T-helper 17 cell (primary cell): ENCODE results near the gene CAMK1D. TPM values are rescaled to one million over a fixed set of nuclear protein-coding genes. Genes with fewer than 3 reads are reported as not detected.
A peak's percentile ranks its signal among the peaks of the same experiment; 100 is the strongest.

Experiments
- ATAC-seq: fragments of 150-1000 bp; cut with Tn5 transposase; 2 replicates; pipeline ENCODE4 v1.10.0; 2021; ENCODE audit warnings: mild to moderate bottlenecking, moderate library complexity
- DNase-seq, 3 donors: peaks; one replicate each; pipeline versions ENCODE4 v3.0.0 to v3.0.0-alpha.2; 2020 to 2021
- H3K9me3 ChIP-seq: one replicate; pipeline ENCODE4 v1.7.0; 2013; ENCODE audit warnings: low read length, mild to moderate bottlenecking; ENCODE audit not compliant: control insufficient read depth, poor library complexity, severe bottlenecking
- H3K27ac Mint-ChIP-seq: one replicate; pipeline ENCODE4 v1.8.0; 2022; ENCODE audit warnings: mild to moderate bottlenecking, moderate library complexity, mixed read lengths
- H3K27me3 Mint-ChIP-seq: one replicate; pipeline ENCODE4 v1.8.0; 2022; ENCODE audit warnings: mixed read lengths
- H3K36me3 Mint-ChIP-seq: one replicate; pipeline ENCODE4 v1.8.0; 2022; ENCODE audit warnings: low read depth, mixed read lengths
- H3K4me1 Mint-ChIP-seq: one replicate; pipeline ENCODE4 v1.8.0; 2022; ENCODE audit warnings: mild to moderate bottlenecking, mixed read lengths
- H3K4me3 Mint-ChIP-seq: one replicate; pipeline ENCODE4 v1.8.0; 2022; ENCODE audit warnings: mild to moderate bottlenecking, moderate library complexity, mixed read lengths
- total RNA-seq, 4 donors: library from RNA in 2 of 4; stranded (reverse) in 2 of 4; gene quantifications; one replicate each; pipeline ENCODE4 v1.2.3 and lab custom pipeline; 2022 to 2026

The CAMK1D gene
- total RNA-seq, 2 donors from 2014 or later, result 31.1 to 47.3 TPM

DNA sequence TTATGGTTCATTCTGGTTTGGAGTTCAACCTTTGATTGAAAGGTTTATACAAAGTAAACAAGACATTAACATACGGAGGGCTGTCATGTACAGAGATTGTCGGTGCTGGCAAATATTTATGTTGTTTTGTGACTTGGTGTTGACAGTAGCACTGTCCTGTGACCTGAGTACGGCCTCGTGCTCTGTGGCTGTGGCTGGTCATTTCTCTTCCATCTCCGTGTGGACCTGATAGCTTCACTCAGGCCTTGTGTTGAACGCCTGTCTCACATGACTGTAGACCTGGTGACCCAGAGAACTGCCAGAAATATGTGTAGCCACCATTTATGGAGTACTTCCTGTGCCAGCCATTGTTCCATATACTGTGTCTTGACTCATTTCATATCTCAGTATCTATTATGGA, 340.5 kb downstream of the CAMK1D start:
- Mint-ChIP-seq H3K27me3 (no peaks in the 10 kb centered on the region), H3K4me3 (no peak overlapping the region), H3K4me1 (peaks cover 12% of the 10 kb centered on the region), H3K27ac (no peak overlapping the region), H3K36me3 (no peaks in the 10 kb centered on the region)
- ATAC-seq (no peak), DNase-seq (no peak)
- H3K9me3 ChIP-seq, result no peaks in the 10 kb centered on the region

DNA sequence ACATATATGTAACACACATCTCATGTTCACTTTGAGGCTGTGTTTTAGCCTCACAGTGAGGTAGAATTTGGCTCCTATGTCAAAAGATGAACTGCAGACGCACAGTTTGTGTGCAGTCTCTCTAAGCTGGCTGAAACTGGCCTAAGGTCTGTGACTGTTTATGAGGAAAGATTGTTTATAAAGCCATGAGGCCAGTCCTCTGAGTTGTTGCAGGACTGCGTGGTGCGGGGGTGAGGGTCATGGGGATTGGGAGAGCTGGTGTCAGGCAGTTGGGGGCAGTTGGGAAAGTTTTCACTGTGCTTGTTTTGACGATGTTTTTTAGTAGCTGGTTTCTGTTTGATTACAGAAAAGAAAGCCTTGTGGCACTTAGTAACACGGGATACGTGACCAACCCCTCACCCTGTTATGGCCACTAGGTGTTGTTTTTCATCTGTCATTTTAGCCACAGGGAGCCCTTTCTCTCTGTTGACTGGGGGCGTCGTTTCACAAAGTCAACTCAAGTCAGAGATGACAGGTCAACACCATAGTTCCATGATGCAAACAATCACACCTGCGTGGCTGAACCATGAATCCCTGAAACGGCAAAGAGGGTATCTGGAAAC, 341.3 kb downstream of the CAMK1D start:
- peaks cover 12% of the 10 kb centered on the region for H3K4me1 Mint-ChIP-seq
- DNase-seq (no peak), ATAC-seq (no peak)
- no peaks in the 10 kb centered on the region for H3K36me3 Mint-ChIP-seq
- H3K27me3 Mint-ChIP-seq, result no peaks in the 10 kb centered on the region
- no peak overlapping the region for H3K4me3 Mint-ChIP-seq
- H3K9me3 ChIP-seq, result no peaks in the 10 kb centered on the region
- no peak overlapping the region for H3K27ac Mint-ChIP-seq

DNA sequence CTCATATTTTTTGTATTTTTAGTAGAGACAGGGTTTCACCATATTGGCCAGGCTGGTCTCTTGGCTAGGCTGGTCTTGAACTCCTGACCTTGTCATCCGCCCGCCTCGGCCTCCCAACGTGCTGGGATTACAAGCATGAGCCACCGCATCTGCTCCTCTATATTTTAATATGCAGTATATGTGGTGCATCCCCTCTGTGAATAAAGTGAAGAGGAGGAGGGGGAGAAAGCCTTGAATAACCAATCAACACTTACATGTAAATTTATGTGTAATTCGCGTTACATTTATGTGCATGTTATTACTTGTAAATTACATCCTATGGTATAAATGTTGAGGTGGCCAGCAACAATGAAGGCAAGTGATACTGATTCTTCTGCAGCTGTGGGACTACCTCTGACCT, 342.2 kb downstream of the CAMK1D start:
- ATAC-seq (no peak), DNase-seq (no peak)
- H3K27me3 Mint-ChIP-seq, result no peaks in the 10 kb centered on the region
- H3K27ac Mint-ChIP-seq, result no peak overlapping the region
- no peak overlapping the region for H3K4me3 Mint-ChIP-seq
- H3K9me3 ChIP-seq, result no peaks in the 10 kb centered on the region
- no peaks in the 10 kb centered on the region for H3K36me3 Mint-ChIP-seq
- peaks cover 12% of the 10 kb centered on the region for H3K4me1 Mint-ChIP-seq

DNA sequence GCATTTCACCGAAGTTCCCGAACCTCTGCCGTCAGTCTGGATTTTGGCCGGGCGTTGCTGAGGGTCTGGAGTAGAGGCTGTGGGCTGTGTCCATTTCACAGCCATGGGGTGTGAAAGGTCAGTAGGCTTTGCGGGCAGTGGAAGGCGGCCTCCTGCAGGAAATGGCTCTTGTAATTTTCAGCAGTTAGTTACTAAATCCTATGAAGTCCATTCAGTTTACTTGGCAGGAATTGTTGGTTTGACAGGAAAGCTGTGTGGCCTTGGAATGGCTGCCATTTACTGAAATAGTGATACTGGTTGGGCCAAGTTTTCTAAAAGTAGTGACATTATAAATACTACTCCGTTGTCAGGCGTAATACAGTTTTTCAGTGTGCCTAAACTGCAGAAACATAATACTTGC, 348.4 kb downstream of the CAMK1D start:
- DNase-seq, result no peak
- H3K9me3 ChIP-seq, result no peaks in the 10 kb centered on the region
- Mint-ChIP-seq H3K4me3 (no peak overlapping the region), H3K27me3 (no peaks in the 10 kb centered on the region), H3K4me1 (peaks cover 14% of the 10 kb centered on the region), H3K27ac (no peak overlapping the region), H3K36me3 (no peaks in the 10 kb centered on the region)
- ATAC-seq, result no peak

DNA sequence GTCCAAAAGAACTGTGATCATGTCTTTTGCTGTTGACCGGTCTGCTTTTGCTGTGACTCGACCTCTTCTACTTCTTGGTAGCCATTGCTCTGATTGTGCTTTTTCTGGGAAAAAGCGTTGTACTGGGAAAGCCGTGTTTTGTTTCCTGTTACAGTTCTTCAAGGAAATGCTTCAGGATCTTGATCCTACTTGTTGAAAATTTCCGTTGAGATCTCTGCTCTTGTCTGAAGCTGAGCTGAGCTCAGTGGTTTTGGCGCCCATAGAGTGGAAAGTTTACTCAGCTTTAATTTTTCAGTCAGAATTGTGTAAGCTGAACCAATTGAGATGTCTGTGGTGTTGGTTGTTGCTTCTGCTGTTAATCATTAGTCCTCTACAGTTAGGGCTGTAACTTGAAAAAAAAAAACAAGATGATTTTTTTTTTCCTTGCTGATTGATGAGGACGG, 349.9 kb downstream of the CAMK1D start:
- ATAC-seq, result no peak
- Mint-ChIP-seq H3K27me3 (no peaks in the 10 kb centered on the region), H3K4me1 (peaks cover 14% of the 10 kb centered on the region), H3K4me3 (no peak overlapping the region), H3K36me3 (no peaks in the 10 kb centered on the region), H3K27ac (no peak overlapping the region)
- DNase-seq, result no peak
- no peaks in the 10 kb centered on the region for H3K9me3 ChIP-seq

DNA sequence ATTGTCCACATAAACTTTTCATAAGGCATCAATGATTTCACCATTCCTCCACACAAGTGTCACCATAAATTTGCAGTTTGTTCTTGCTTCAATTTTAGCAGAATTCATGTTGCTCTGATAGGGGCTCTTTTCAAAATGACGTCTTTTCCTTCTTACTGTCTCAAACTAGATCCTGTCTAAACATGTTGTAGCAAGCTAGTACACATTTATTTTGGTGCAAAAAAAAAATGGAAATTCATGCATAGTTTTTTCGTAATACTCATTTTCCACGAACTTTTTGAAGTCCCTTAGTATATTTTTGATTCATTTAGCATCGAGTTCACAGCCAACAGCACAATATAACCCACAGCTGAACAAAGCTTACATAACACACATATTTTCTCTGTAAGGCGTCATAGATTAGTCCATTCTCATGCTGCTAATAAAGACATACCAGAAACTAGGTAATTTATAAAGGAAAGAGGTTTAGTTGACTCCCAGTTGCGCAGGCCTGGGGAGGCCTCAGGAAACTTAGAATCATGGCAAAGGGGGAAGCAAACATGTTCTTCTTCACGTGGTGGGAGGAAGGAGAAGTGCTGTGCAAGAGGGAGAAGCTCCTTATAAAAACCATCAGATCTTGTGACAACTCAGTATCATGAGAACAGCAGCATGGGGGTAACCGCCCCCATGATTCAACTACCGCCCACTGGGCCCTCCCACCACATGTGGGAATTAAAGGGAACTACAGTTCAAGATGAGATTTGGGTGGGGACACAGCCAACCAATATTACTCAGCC, 350.6 kb downstream of the CAMK1D start:
- peak overlapping the region; percentile 61 for H3K27ac Mint-ChIP-seq
- DNase-seq, result no peak
- H3K27me3 Mint-ChIP-seq, result no peaks in the 10 kb centered on the region
- H3K4me3 Mint-ChIP-seq, result no peak overlapping the region
- H3K4me1 Mint-ChIP-seq, result peaks cover 14% of the 10 kb centered on the region
- no peaks in the 10 kb centered on the region for H3K9me3 ChIP-seq
- no peak for ATAC-seq
- H3K36me3 Mint-ChIP-seq, result no peaks in the 10 kb centered on the region

DNA sequence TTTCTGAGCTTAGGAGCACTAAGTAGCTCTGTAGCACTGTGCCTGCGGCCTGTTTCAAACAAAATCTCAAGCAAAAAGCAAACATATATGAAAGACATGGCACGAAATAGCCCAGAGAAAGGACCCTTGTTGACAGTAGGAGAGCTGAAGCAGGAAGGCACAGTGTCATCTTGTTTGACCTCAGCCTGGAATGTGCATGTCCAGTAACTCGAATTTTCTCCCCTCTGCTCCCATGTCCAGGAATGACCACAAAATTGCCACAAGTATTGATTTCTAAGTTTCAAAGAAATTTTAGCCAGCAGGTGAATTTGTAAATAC, 351.2 kb downstream of the CAMK1D start:
- H3K27me3 Mint-ChIP-seq, result no peaks in the 10 kb centered on the region
- DNase-seq (no peak), ATAC-seq (no peak)
- peaks cover 14% of the 10 kb centered on the region for H3K4me1 Mint-ChIP-seq
- peak overlapping the region; percentile 61 for H3K27ac Mint-ChIP-seq
- H3K4me3 Mint-ChIP-seq, result no peak overlapping the region
- no peaks in the 10 kb centered on the region for H3K36me3 Mint-ChIP-seq
- H3K9me3 ChIP-seq, result no peaks in the 10 kb centered on the region

DNA sequence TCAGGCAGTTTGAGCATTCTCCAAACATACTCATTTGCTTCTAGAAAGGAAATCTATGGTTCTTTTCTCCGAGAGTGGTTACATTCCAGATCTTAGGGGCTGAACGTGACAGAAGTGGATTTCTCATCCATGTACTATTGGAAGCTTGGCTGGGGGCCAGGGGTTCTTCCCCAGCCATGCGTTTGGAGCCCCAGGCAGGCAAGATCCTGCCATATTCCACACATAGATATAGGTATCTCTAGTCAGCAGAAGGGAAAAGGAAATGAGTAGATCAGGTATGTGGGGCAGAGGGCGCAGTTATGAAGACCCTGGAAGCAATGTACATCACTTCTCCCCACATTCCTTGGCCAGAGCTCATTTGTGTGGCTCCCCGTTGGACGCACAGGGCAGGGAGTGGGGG, 352.3 kb downstream of the CAMK1D start:
- Mint-ChIP-seq H3K4me3 (no peak overlapping the region), H3K27me3 (no peaks in the 10 kb centered on the region), H3K27ac (peak overlapping the region; percentile 67), H3K36me3 (no peaks in the 10 kb centered on the region), H3K4me1 (peaks cover 16% of the 10 kb centered on the region)
- DNase-seq (no peak), ATAC-seq (no peak)
- no peaks in the 10 kb centered on the region for H3K9me3 ChIP-seq

DNA sequence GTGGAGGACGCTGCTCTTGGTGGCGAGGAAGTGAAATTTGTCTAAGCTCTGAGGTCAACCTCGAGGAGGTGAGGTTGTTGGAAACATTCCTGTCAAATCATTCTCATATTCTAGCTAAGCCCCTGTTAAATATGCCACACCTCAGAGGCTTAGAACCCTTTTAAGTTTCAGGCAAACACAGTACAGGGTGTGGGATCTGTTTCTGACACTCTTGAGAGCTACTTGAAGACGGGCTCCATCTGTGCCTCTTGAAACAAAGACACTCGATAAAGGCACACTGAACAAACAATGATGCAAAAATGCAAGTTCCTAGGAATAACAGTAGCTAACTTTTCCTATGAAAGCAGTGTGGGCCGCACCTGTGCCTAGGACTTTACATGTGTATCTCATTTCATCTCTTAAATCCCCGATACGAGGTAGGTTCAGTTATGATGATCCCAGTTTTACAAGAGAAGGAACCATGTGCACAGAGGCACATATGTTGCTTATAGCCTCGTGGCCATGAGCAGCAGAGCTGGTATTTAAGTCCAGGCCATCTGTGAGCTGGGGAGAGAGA, 352.9 kb downstream of the CAMK1D start:
- no peaks in the 10 kb centered on the region for H3K9me3 ChIP-seq
- DNase-seq (no peak), ATAC-seq (no peak)
- Mint-ChIP-seq H3K27me3 (no peaks in the 10 kb centered on the region), H3K27ac (no peak overlapping the region), H3K4me3 (no peak overlapping the region), H3K36me3 (no peaks in the 10 kb centered on the region), H3K4me1 (peaks cover 16% of the 10 kb centered on the region)

DNA sequence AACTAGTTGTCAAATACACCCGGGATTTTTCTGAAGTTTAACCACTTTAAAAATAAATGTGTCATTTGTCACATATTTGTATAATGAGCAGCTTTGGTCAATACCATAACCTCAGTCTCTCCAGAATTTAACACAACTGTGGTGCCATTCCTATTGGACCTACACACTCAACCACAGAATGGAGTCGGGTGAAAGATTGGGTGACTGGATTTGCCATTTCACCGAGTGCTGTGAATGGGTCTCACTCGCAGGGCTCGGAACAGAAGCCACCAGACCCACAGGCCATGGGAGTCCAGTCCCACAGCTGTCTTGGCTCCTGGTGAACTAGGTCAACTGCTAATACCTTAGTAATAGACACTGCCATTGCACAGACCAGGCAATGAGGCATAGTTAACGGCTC, 353.8 kb downstream of the CAMK1D start:
- no peaks in the 10 kb centered on the region for H3K9me3 ChIP-seq
- H3K36me3 Mint-ChIP-seq, result no peaks in the 10 kb centered on the region
- H3K27ac Mint-ChIP-seq, result no peak overlapping the region
- peaks cover 13% of the 10 kb centered on the region for H3K4me1 Mint-ChIP-seq
- no peak for DNase-seq
- ATAC-seq, result no peak
- H3K27me3 Mint-ChIP-seq, result no peaks in the 10 kb centered on the region
- H3K4me3 Mint-ChIP-seq, result no peak overlapping the region

DNA sequence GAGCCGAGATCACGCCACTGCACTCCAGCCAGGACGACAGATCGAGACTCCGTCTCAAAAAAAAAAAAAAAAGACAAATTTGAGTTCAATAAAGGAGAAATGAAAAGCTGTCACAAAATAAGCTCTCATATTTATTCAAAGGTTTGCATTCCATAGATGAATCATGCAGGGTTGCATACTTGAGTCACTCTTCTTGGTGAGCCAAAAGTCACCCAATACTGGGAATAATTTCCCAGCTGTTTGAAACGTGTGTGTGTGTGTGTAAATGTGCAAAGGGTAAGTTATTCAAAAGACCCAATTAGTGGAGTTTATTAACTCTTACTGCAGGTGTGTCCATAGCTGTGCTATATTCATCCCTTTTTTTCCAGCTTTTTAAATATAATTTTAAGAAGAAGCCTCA, 354.5 kb downstream of the CAMK1D start:
- no peak for ATAC-seq
- Mint-ChIP-seq H3K36me3 (no peaks in the 10 kb centered on the region), H3K27me3 (no peaks in the 10 kb centered on the region), H3K27ac (no peak overlapping the region), H3K4me3 (no peak overlapping the region), H3K4me1 (peaks cover 16% of the 10 kb centered on the region)
- no peak for DNase-seq
- H3K9me3 ChIP-seq, result no peaks in the 10 kb centered on the region

DNA sequence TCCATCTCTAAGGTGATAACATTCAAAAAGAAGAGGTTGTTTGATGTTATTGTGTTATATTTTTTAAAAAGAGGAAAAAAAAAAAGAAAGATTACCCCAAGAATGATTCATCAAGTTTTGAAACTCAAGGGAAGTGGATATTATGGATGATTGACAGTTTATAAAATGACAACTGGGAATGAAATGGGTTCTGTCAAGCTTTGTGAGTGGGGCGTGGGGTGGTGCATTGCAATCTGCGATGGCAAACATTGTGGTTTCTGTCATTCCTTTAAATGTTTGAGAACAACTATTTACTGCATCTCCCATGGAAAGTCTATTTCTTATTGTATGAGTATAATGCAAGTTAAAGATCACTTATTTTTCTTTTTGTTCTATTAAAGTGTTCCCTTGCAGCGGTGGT, 355.1 kb downstream of the CAMK1D start:
- Mint-ChIP-seq H3K4me1 (peaks cover 12% of the 10 kb centered on the region), H3K36me3 (no peaks in the 10 kb centered on the region), H3K27me3 (no peaks in the 10 kb centered on the region), H3K27ac (peak overlapping the region; percentile 48), H3K4me3 (no peak overlapping the region)
- no peaks in the 10 kb centered on the region for H3K9me3 ChIP-seq
- no peak for ATAC-seq
- DNase-seq, result no peak

DNA sequence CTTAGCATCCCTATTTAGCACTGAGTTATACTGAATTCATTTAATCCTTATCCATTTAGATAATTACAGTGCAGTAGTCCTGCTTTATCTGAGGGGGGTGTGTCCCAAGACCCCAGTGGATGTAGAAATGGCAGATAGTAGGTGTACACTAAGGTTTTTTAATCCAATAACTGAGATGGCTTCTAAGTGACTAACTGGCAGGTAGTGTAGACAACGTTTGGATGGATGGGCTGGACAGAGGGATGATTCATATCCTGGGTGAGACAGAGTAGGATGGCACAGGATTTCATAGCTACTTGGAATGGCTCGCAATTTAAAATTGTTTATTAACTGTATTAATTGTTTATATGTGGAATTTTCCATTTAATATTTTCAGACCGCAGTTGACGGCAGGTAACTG, 356.6 kb downstream of the CAMK1D start:
- Mint-ChIP-seq H3K27ac (no peak overlapping the region), H3K36me3 (no peaks in the 10 kb centered on the region)

More for the DNA sequence above, 356.6 kb downstream of the CAMK1D start:
- Mint-ChIP-seq H3K27me3 (no peaks in the 10 kb centered on the region), H3K4me3 (no peak overlapping the region), H3K4me1 (peaks cover 8% of the 10 kb centered on the region)
- no peaks in the 10 kb centered on the region for H3K9me3 ChIP-seq
- ATAC-seq (no peak), DNase-seq (no peak)
